ENCODE results near the gene LHX4. TPM values are rescaled to one million over a fixed set of nuclear protein-coding genes. Genes with fewer than 3 reads are reported as not detected.

LHX4 gene
- total RNA-seq, 4 donors from 2014 or later = not detected

DNA sequence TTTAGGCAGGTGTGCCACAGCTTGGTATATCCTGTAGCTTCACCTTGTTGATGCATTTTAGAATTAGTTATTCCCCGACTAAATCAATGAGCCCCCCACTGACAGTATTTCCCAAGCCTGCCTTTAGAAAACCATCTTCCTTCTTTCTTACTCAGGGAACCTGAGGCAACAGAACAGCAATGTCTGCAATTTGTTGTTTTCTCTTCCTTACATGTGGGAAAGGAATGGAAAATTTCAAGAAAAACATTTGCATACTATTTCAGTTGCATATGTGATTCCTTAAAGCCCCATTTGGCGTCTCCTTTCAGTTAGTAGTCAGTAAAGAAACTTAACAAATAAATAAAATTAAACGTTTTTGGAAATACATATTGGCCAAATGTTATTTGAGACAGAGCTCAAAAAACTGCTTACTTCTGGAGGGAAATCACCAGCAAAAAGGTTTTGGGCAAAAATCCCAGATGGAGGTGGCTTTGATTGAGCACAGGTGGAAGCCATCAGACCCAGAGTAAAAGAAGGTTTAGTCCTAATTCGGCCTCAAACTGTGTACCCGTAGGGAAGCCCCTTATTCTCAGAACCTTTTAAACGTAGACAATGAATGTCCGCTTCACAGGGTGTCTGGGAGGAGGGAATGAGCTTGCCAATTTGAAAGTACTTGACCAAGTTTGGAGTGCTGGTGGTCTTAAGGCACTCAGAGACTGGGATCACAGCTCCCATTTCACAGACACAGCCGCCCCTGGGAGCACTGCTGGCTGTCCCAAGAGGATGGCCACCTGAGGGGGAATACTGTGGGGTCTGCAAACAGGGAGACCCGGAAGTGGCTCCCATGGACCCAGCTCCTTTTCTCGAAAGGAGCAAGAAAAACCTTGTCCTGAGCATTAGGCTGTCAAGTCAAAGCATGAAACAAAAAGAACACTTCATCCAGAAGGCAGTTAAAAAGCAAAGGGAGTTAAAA lies 9.4 kb downstream of the LHX4 start:
- no peak for ATAC-seq
- H3K4me3 ChIP-seq = no peak overlapping the region
- H3K9me3 ChIP-seq = no peaks in the 10 kb centered on the region
- H3K27ac ChIP-seq = no peak overlapping the region
- WGBS, 2 donors (ENCODE audit: low coverage in 1 of 2) = 5 to 12% methylated on average over 5 to 9 of the region's 10 CpGs
- peaks cover 95% of the 10 kb centered on the region for H3K27me3 ChIP-seq
- TF ChIP-seq EP300 (IDR thresholded peaks at IDR 0.05) (no peak), POLR2AphosphoS5 (IDR thresholded peaks at IDR 0.05) (no peak), POLR2A (IDR thresholded peaks at IDR 0.05) (no peak)
- TF ChIP-seq, protein P1, sequence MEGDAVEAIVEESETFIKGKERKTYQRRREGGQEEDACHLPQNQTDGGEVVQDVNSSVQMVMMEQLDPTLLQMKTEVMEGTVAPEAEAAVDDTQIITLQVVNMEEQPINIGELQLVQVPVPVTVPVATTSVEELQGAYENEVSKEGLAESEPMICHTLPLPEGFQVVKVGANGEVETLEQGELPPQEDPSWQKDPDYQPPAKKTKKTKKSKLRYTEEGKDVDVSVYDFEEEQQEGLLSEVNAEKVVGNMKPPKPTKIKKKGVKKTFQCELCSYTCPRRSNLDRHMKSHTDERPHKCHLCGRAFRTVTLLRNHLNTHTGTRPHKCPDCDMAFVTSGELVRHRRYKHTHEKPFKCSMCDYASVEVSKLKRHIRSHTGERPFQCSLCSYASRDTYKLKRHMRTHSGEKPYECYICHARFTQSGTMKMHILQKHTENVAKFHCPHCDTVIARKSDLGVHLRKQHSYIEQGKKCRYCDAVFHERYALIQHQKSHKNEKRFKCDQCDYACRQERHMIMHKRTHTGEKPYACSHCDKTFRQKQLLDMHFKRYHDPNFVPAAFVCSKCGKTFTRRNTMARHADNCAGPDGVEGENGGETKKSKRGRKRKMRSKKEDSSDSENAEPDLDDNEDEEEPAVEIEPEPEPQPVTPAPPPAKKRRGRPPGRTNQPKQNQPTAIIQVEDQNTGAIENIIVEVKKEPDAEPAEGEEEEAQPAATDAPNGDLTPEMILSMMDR (IDR thresholded peaks at IDR 0.05) = no peak
- no peaks in the 10 kb centered on the region for H3K36me3 ChIP-seq
- H3K4me1 ChIP-seq = peaks cover 0 to 19% (median 18%) of the 10 kb centered on the region in 3 donors

DNA sequence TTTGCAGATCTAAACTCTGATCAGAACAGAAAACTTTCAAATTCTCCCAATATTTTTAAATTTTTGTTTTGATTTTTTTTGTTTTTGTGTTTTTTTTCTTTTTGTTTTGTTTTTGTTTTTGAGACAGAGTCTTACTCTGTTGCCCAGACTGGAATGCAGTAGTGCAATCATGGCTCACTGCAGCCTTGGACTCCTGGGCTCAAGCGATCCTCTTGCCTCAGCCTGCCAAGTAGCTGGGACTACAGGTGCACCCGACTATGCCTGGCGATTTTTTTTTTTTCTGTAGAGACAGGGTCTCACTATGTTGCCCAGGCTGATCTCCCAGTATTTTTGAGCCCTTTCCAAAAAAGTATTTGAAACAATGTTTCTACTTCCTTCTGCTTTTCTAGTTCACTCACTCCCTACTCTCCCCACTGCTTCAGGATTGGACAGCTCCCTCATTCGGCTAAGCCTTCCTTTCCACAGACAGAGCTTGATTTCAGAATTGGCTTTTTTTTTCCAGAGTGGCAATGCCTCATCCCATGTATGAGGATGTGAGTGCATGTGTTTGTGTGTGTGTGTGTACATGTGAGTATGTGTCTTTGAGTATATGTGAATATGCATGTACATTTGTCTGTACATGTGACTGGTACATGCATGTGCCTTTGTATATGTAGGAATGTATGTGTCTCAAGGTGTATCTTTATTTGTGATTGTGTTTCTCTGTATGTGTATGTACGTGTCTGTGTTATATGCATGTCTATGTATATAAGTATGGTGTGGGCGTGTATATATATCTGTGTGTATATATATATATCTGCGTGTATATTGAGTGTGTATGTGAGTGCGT lies 11.9 kb downstream of the LHX4 start:
- H3K27ac ChIP-seq = no peak overlapping the region
- no peaks in the 10 kb centered on the region for H3K4me1 ChIP-seq
- H3K9me3 ChIP-seq = no peaks in the 10 kb centered on the region
- peaks cover 85% of the 10 kb centered on the region for H3K27me3 ChIP-seq
- no peaks in the 10 kb centered on the region for H3K36me3 ChIP-seq
- TF ChIP-seq POLR2AphosphoS5 (IDR thresholded peaks at IDR 0.05) = no peak
- TF ChIP-seq POLR2A (IDR thresholded peaks at IDR 0.05) = no peak
- no peak for TF ChIP-seq EP300 (IDR thresholded peaks at IDR 0.05)
- TF ChIP-seq, protein P1 (IDR thresholded peaks at IDR 0.05) = no peak
- 57 to 68% methylated on average over 8 of the region's 8 CpGs for WGBS, 2 donors (ENCODE audit: low coverage in 1 of 2)
- no peak for ATAC-seq
- H3K4me3 ChIP-seq = no peak overlapping the region

DNA sequence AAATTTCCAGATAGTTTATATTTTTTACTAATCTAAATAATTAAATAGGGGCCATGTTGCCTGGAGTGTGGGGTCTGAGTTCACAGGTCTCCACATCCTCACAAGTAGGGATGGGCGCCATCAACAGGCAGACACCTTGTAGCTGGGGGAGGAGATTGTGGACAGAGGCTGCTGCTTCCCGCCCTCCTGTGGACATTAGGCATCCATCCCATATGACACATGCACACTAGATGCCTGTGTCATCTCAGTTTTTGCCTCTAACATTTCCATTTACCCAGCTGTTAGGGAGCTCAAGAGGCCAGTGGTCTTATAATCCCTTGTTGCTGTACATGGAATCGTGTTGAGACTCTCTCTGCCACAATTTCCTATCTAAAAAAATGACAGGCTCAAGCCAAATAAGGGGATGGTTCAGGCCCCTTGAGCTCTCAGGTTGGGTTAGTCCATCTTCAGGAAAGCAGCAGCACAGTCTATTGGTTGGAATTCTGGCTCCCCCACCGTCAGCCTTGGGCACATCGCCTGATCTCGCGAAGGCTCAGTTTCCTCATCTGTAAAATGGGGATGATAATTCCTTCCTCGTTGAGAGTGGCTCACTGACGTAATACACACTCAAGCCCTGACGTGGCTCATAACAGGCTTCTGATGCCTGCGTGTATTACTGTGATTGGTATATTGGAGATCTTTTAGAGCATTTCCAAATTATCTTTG lies 13.6 kb downstream of the LHX4 start:
- Histone ChIP-seq H3K4me3 (no peak overlapping the region), H3K27me3 (peaks cover 68% of the 10 kb centered on the region), H3K27ac (no peak overlapping the region), H3K36me3 (no peaks in the 10 kb centered on the region), H3K4me1 (no peaks in the 10 kb centered on the region), H3K9me3 (no peaks in the 10 kb centered on the region)
- 80 to 85% methylated on average over 2 to 10 of the region's 11 CpGs for WGBS, 2 donors (ENCODE audit: low coverage in 1 of 2)
- no peak for ATAC-seq
- TF ChIP-seq EP300 (IDR thresholded peaks at IDR 0.05) (no peak), POLR2AphosphoS5 (IDR thresholded peaks at IDR 0.05) (no peak), POLR2A (IDR thresholded peaks at IDR 0.05) (no peak)
- TF ChIP-seq, protein P1 (IDR thresholded peaks at IDR 0.05) = no peak

DNA sequence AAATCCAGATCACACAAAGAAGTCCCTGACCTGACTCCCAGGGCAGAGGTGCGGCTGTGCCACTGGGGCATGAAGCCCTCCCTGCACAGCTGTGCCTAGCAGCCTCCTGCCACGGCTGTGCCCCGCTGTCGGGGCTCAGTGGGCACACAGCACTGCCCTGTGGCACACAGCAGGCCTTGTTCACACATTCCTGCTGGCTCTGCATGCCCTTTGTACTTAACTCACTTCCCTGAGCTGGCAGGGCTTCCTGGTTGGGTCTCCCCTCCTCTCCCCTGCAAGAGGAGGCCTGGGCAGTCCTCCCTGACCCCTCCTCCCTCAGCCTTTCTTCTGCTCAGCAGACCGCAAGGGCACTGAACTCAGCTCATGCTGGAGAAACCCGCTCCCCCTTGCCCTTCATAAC lies 14.8 kb downstream of the LHX4 start:
- ATAC-seq = no peak
- no peak for TF ChIP-seq POLR2A (IDR thresholded peaks at IDR 0.05)
- TF ChIP-seq POLR2AphosphoS5 (IDR thresholded peaks at IDR 0.05) = no peak
- no peak for TF ChIP-seq EP300 (IDR thresholded peaks at IDR 0.05)
- TF ChIP-seq, protein P1 (IDR thresholded peaks at IDR 0.05) = no peak
- Histone ChIP-seq H3K4me3 (no peak overlapping the region), H3K36me3 (no peaks in the 10 kb centered on the region), H3K27me3 (peaks cover 62% of the 10 kb centered on the region), H3K27ac (no peak overlapping the region), H3K9me3 (no peaks in the 10 kb centered on the region), H3K4me1 (no peaks in the 10 kb centered on the region)
- WGBS, 2 donors (ENCODE audit: low coverage in 1 of 2) = 83 to 92% methylated on average over 2 of the region's 6 CpGs

Data from gastroesophageal sphincter (tissue), 4 donors.